ENCODE results near the gene TM7SF3.
A peak's percentile ranks its signal among the peaks of the same experiment; 100 is the strongest.
"Not testable (repeated sequence)": the region's sequence is repeated elsewhere in the genome, so short reads cannot be mapped to it uniquely, and the experiment has no call there.

TM7SF3 gene

GRCh38 chr12:27014085-27014858, at the start of gene TM7SF3:
TSS of gene TM7SF3 (minus strand) at chr12:27014384. CDS start at chr12:27014168, 216 bp downstream.
- DNase-seq = peak; percentile 92

- no peak for DNase-seq
Measured at GRCh38 chr12:27063250-27063851, 49.2 kb upstream of the TM7SF3 start.

GRCh38 chr12:27061317-27061716, 47.1 kb upstream of the TM7SF3 start:
- no peak for DNase-seq

- DNase-seq = no peak
Measured at GRCh38 chr12:27060740-27061139, 46.6 kb upstream of the TM7SF3 start.

- DNase-seq = peak; percentile 33
Measured at GRCh38 chr12:27057543-27057942, 43.4 kb upstream of the TM7SF3 start.

GRCh38 chr12:27055966-27056365, 41.8 kb upstream of the TM7SF3 start:
- DNase-seq = no peak

- no peak for DNase-seq
Measured at GRCh38 chr12:27052742-27053141, 38.6 kb upstream of the TM7SF3 start.

GRCh38 chr12:27052176-27052575, 38.0 kb upstream of the TM7SF3 start:
- no peak for DNase-seq

GRCh38 chr12:27048822-27049752, 34.9 kb upstream of the TM7SF3 start:
- no peak for DNase-seq

GRCh38 chr12:27042018-27042417, 27.8 kb upstream of the TM7SF3 start:
- DNase-seq = not testable (repeated sequence)

- DNase-seq = not testable (repeated sequence)
Measured at GRCh38 chr12:27040637-27041036, 26.5 kb upstream of the TM7SF3 start.

GRCh38 chr12:27034607-27035293, 20.6 kb upstream of the TM7SF3 start:
- DNase-seq = no peak

GRCh38 chr12:27032679-27033078, 18.5 kb upstream of the TM7SF3 start:
- no peak for DNase-seq

GRCh38 chr12:27031531-27031930, 17.3 kb upstream of the TM7SF3 start:
- DNase-seq = no peak

GRCh38 chr12:27026257-27026656, 12.1 kb upstream of the TM7SF3 start:
- no peak for DNase-seq

- no peak for DNase-seq
Measured at GRCh38 chr12:27025116-27025515, 10.9 kb upstream of the TM7SF3 start.

- DNase-seq = no peak
Measured at GRCh38 chr12:27024291-27024690, 10.1 kb upstream of the TM7SF3 start.

- no peak for DNase-seq
Measured at GRCh38 chr12:27020761-27021160, 6.6 kb upstream of the TM7SF3 start.

- no peak for DNase-seq
Measured at GRCh38 chr12:27018037-27018436, 3.9 kb upstream of the TM7SF3 start.

GRCh38 chr12:27017163-27017823, 3.1 kb upstream of the TM7SF3 start:
- not testable (repeated sequence) for DNase-seq

- DNase-seq = peak; percentile 58
Measured at GRCh38 chr12:27015730-27016076, 1.5 kb upstream of the TM7SF3 start.

All from NCI-H1105 treated with DMSO at 0.1 percent for 48 hours (cell line).